ENCODE results near the gene LGALS3BP. TPM values are rescaled to one million over a fixed set of nuclear protein-coding genes. Genes with fewer than 3 reads are reported as not detected.
"Not testable (repeated sequence)": the region's sequence is repeated elsewhere in the genome, so short reads cannot be mapped to it uniquely, and the experiment has no call there.

Gene LGALS3BP
- total RNA-seq, 1 donor from 2014 or later: 488 TPM

DNA sequence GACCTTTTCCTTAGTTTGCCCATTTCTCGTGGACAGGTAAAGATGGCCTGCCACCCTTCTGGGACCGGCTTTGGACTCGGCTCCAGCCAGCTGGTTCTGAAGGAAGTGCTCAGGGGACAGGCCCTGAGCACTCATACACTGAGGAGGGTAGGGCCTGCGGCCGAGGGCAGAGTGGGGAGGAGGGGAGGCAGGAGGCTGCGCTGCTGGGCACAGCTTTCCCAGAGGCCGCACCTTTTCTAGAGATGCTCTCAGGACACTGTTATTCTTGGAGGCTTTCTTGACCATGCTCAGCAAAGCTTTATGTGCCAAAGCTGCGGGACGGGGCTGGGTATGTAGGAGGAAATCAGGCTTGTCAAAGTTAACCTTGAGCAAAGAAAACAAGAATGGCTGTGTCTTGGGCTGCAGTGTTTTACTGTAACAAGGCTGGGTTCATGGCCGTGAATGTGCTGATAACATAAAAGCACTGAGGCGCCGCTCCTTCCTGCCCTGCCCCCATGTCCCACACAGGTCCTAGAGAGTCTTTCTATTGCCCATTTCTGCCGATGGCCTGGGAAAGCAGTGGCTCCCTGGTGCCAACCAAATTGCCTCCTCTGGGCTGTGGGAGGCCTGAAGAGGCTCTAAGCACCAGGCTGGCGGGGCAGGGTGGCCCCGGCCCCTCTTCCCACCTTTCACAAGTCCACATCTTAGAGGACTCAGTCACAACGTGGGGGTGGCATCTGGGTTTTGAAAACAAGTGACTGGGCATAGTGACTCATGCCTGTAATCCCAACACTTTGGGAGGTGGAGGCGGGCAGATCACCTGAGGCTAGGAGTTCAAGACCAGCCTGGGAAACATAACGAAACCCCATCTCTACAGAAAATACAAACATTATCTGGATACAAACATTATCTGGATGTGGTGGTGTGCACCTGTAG lies 32.2 kb downstream of the LGALS3BP start:
- TF ChIP-seq POLR2AphosphoS5 (IDR thresholded peaks at IDR 0.05; ENCODE audit: insufficient read depth in 1 of 2, low read depth in 1 of 2) (no peak), POLR2A (IDR thresholded peaks at IDR 0.05) (no peak), CTCF (IDR thresholded peaks at IDR 0.05) (no peak)
- DNase-seq (ENCODE audit: extremely low spot score in 2 of 2): no peak
- Histone ChIP-seq H3K4me1 (peaks cover 9% of the 10 kb centered on the region), H3K27ac (no peak overlapping the region), H3K4me3 (no peak overlapping the region), H3K36me3 (no peaks in the 10 kb centered on the region), H3K27me3 (no peaks in the 10 kb centered on the region), H3K9me3 (peaks cover 10% of the 10 kb centered on the region)
- intact Hi-C loops (cut with DNase I): no loop called here

DNA sequence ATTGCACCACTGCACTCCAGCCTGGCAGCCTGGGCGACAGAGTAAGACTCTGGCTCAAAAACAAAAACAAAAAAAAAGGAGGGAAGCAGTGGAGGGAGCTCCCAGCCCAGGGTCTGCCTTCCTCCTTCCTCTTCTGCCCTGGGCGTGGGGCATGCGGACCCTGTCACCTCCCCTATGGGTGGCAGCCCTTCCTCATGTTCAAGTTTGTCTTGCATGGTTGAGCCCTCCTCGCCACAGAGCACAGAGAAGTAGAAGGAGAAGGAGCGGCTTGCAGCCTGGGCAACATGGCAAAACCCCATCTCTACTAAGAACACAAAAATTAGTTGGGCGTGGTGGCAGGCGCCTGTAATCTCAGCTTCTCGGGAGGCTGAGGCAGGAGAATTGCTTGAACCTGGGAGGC lies 33.1 kb downstream of the LGALS3BP start:
- H3K27me3 ChIP-seq: no peaks in the 10 kb centered on the region
- peaks cover under 1% of the 10 kb centered on the region for H3K4me1 ChIP-seq
- H3K9me3 ChIP-seq: peaks cover 10% of the 10 kb centered on the region
- DNase-seq (ENCODE audit: extremely low spot score in 2 of 2): no peak
- H3K4me3 ChIP-seq: no peak overlapping the region
- TF ChIP-seq CTCF (IDR thresholded peaks at IDR 0.05) (no peak), POLR2AphosphoS5 (IDR thresholded peaks at IDR 0.05; ENCODE audit: insufficient read depth in 1 of 2, low read depth in 1 of 2) (no peak)
- H3K36me3 ChIP-seq: no peaks in the 10 kb centered on the region
- intact Hi-C loops (cut with DNase I): no loop called here
- H3K27ac ChIP-seq: no peak overlapping the region

DNA sequence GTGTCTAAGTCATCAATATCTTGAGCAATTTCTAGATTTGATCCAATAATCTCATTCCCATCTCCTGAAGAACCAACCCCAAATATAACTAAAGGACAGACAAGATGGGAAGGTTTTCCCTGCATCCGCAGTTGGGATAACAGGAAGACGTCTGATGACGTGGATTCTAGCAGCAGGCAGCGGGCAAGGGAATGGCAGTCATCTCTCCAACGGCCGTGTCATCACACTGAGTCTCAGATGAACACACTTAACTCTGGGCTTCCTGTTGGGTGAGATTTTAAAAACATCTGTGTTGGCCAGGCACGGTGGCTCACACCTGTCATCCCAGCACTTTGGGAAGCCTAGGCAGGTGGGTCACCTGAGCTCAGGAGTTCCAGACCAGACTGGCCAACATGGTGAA lies 33.6 kb downstream of the LGALS3BP start:
- no peak for TF ChIP-seq POLR2AphosphoS5 (IDR thresholded peaks at IDR 0.05; ENCODE audit: insufficient read depth in 1 of 2, low read depth in 1 of 2)
- TF ChIP-seq CTCF (IDR thresholded peaks at IDR 0.05): no peak
- no peak for TF ChIP-seq POLR2A (IDR thresholded peaks at IDR 0.05)
- Histone ChIP-seq H3K4me1 (no peaks in the 10 kb centered on the region), H3K27ac (no peak overlapping the region), H3K9me3 (peaks cover 7% of the 10 kb centered on the region), H3K4me3 (no peak overlapping the region), H3K36me3 (no peaks in the 10 kb centered on the region), H3K27me3 (no peaks in the 10 kb centered on the region)
- intact Hi-C loops (cut with DNase I): no loop called here
- DNase-seq (ENCODE audit: extremely low spot score in 2 of 2): no peak

- H3K4me3 ChIP-seq; H3K9me3 ChIP-seq; H3K27ac ChIP-seq; intact Hi-C loops (cut with DNase I); H3K36me3 ChIP-seq; DNase-seq (ENCODE audit: extremely low spot score in 2 of 2); H3K27me3 ChIP-seq; H3K4me1 ChIP-seq: not testable (repeated sequence)
Measured at GRCh38 chr17:78945455-78945854, 34.3 kb downstream of the LGALS3BP start.

GRCh38 chr17:78944956-78945355 lies 34.8 kb downstream of the LGALS3BP start:
- intact Hi-C loops (cut with DNase I): no loop called here
- H3K36me3 ChIP-seq: no peaks in the 10 kb centered on the region
- H3K9me3 ChIP-seq: no peaks in the 10 kb centered on the region
- no peak for TF ChIP-seq CTCF (IDR thresholded peaks at IDR 0.05)
- TF ChIP-seq POLR2AphosphoS5 (IDR thresholded peaks at IDR 0.05; ENCODE audit: insufficient read depth in 1 of 2, low read depth in 1 of 2): no peak
- no peak for TF ChIP-seq POLR2A (IDR thresholded peaks at IDR 0.05)
- H3K27ac ChIP-seq: no peak overlapping the region
- no peak for DNase-seq (ENCODE audit: extremely low spot score in 2 of 2)
- H3K4me3 ChIP-seq: no peak overlapping the region
- no peaks in the 10 kb centered on the region for H3K4me1 ChIP-seq
- no peaks in the 10 kb centered on the region for H3K27me3 ChIP-seq
